AG04449 (cell line): ENCODE measurements around the gene BPTF.
"Not testable (repeated sequence)": the region's sequence is repeated elsewhere in the genome, so short reads cannot be mapped to it uniquely, and the experiment has no call there.

Experiments
- CTCF ChIA-PET: fragments of 350-600 bp; formaldehyde crosslinking; extraction: SDS; loops from one replicate; lab custom pipeline; 2021; ENCODE audit warnings: antibody characterized with exemption; lab: Yijun Ruan, JAX
- POLR2A ChIA-PET: fragments of 400-600, 350-600 bp; formaldehyde crosslinking; extraction: SDS; loops from one replicate; lab custom pipeline; 2020; ENCODE audit warnings: antibody characterized with exemption, inconsistent platforms; lab: Yijun Ruan, JAX
- DNase-seq: peaks from one replicate; pipeline ENCODE4 v3.0.0-alpha.2; 2010; ENCODE audit warnings: low read depth, low spot score
- H3K4me3 ChIP-seq: 2 replicates; pipeline ENCODE4 v1.5.1; 2011; ENCODE audit warnings: low read depth, mild to moderate bottlenecking, control low read depth, low read length
- CTCF ChIP-seq: IDR thresholded peaks from one replicate; pipeline ENCODE4 v1.5.1; 2011; ENCODE audit warnings: mild to moderate bottlenecking, moderate library complexity, low read length, control low read depth, inconsistent platforms; ENCODE audit not compliant: insufficient read depth; ENCODE audit errors: missing control alignments

Gene BPTF

GRCh38 chr17:67902511-67903231 is 77.4 kb downstream of the BPTF start:
- ChIA-PET CTCF (interaction anchor here (1.2 to 1.5 kb wide), 2 partner anchors 11 to 16 kb away, joined by 3 to 7 read pairs; no protein-coding TSS in a partner anchor), POLR2A (no interaction called here)
- TF ChIP-seq CTCF = no peak
- H3K4me3 ChIP-seq = no peak overlapping the region
- DNase-seq = no peak

DNA sequence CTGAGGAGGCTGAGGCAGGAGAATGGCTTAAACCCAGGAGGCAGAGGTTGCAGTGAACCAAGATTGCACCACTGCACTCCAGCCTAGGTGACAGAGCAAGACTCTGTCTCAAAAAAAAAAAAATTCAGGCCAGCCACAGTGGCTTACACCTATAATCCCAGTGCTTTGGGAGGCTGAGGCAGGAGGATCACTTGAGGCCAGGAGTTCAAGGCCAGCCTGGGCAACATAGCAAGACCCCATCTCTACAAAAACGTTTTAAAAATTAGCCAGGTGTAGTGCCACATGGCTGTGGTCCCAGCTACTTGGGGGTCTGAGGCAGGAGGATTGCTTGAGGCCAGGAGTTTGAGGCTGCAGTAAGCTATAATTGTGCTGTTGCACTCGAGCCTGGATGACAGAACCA is 80.0 kb downstream of the BPTF start:
- CTCF ChIA-PET, H3K4me3 ChIP-seq, DNase-seq, POLR2A ChIA-PET: not testable (repeated sequence)

- POLR2A ChIA-PET, DNase-seq, H3K4me3 ChIP-seq: not testable (repeated sequence)
- CTCF ChIA-PET = interaction anchor here (1.6 kb wide), 1 partner anchor 16 kb away, joined by 4 read pairs; no protein-coding TSS in a partner anchor
Observed at GRCh38 chr17:67910117-67910803, 85.0 kb downstream of the BPTF start.

- CTCF ChIA-PET = no interaction called here
- no peak for TF ChIP-seq CTCF
- POLR2A ChIA-PET = no interaction called here
- no peak overlapping the region for H3K4me3 ChIP-seq
- no peak for DNase-seq
Observed at GRCh38 chr17:67911059-67911782, 85.9 kb downstream of the BPTF start.

DNA sequence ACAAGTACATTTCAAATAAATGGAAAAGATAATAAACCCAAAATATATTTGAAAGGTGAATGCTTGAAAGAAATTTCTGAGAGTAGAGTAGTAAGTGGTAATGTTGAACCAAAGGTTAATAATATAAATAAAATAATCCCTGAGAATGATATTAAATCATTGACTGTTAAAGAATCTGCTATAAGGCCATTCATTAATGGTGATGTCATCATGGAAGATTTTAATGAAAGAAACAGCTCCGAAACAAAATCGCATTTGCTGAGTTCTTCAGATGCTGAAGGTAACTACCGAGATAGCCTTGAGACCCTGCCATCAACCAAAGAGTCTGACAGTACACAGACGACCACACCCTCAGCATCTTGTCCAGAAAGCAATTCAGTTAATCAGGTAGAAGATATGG is 86.8 kb downstream of the BPTF start:
- CTCF ChIA-PET = no interaction called here
- no peak for TF ChIP-seq CTCF
- POLR2A ChIA-PET = no interaction called here
- no peak overlapping the region for H3K4me3 ChIP-seq
- no peak for DNase-seq

- H3K4me3 ChIP-seq = no peak overlapping the region
- TF ChIP-seq CTCF = no peak
- ChIA-PET POLR2A (no interaction called here), CTCF (no interaction called here)
- no peak for DNase-seq
Observed at GRCh38 chr17:67912656-67913055, 87.4 kb downstream of the BPTF start.

DNA sequence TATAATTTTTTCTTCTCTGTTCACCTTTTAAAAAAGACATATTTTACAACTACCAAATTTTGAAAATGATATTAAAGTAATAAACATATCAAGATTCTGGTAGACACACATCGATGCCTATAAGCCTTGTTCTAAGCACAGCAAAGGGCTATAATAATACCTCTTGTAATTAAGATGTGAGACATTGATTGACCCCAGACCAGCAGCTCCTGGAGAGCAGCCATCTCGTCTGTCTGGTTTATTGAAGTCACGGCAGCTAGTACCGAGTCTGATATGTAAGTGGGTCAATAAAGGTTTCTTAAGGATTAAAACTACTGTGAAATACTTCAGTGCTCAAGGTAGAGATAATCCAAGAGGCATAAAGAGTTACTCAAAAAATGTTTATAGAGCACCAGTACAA is 94.9 kb downstream of the BPTF start:
- ChIA-PET CTCF (no interaction called here), POLR2A (no interaction called here)
- DNase-seq = no peak
- no peak overlapping the region for H3K4me3 ChIP-seq
- no peak for TF ChIP-seq CTCF
